Neural cell (in vitro differentiated cells): ENCODE measurements around the gene STKLD1. TPM values are rescaled to one million over a fixed set of nuclear protein-coding genes. Genes with fewer than 3 reads are reported as not detected.

Source experiments
- H2AFZ ChIP-seq: fragments of 200-600, 300-800 bp; sonication (generic), shearing (Covaris generic); 2 replicates; pipeline ENCODE4 v1.6.0; 2014; ENCODE audit warnings: low read depth, mild to moderate bottlenecking, antibody characterized with exemption, low read length, moderate library complexity
- H3F3A ChIP-seq: fragments of 200-600 bp; shearing (Covaris generic); 2 replicates; pipeline ENCODE4 v1.6.1; 2016; ENCODE audit warnings: mild to moderate bottlenecking, moderate library complexity, mixed read lengths, antibody characterized with exemption, low read length; ENCODE audit not compliant: insufficient read depth, poor library complexity, severe bottlenecking
- H3K27ac ChIP-seq: fragments of 200-600, 300-800 bp; sonication (generic), shearing (Covaris generic); 2 replicates; pipeline ENCODE4 v1.5.1; 2014; ENCODE audit warnings: mild to moderate bottlenecking, low read length, moderate library complexity
- H3K27me3 ChIP-seq: fragments of 300-800, 200-600 bp; sonication (generic), shearing (Covaris generic); 2 replicates; pipeline ENCODE4 v1.6.0; 2014; ENCODE audit warnings: mild to moderate bottlenecking, low read depth, low read length, moderate library complexity; ENCODE audit not compliant: insufficient read depth
- H3K36me3 ChIP-seq: fragments of 300-800, 200-600 bp; sonication (generic), shearing (Covaris generic); 2 replicates; pipeline ENCODE4 v1.5.1; 2014; ENCODE audit warnings: mild to moderate bottlenecking, antibody characterized with exemption, low read length, moderate library complexity; ENCODE audit not compliant: insufficient read depth
- H3K4me2 ChIP-seq: fragments of 300-800, 200-600 bp; sonication (generic), shearing (Covaris generic); 2 replicates; pipeline ENCODE4 v1.6.0; 2014; ENCODE audit warnings: mild to moderate bottlenecking, low read length
- H3K4me3 ChIP-seq: fragments of 300-800, 200-600 bp; sonication (generic), shearing (Covaris generic); 2 replicates; pipeline ENCODE4 v1.5.1; 2014; ENCODE audit warnings: mild to moderate bottlenecking, low read length, moderate library complexity
- H3K79me2 ChIP-seq: fragments of 200-600 bp; shearing (Covaris generic); replicated peaks from 2 replicates; pipeline ENCODE4 v1.6.0; 2014; ENCODE audit warnings: mild to moderate bottlenecking, low read length, moderate library complexity; ENCODE audit not compliant: insufficient read depth
- H3K9ac ChIP-seq: fragments of 300-800, 200-600 bp; sonication (generic), shearing (Covaris generic); 2 replicates; pipeline ENCODE4 v1.6.1; 2016; ENCODE audit warnings: mild to moderate bottlenecking, low read length, mixed read lengths
- H3K9me2 ChIP-seq: fragments of 200-600 bp; shearing (Covaris generic); 2 replicates; pipeline ENCODE4 v1.6.1; 2016; ENCODE audit warnings: mild to moderate bottlenecking, low read length, mixed read lengths; ENCODE audit not compliant: insufficient read depth
- H3K9me3 ChIP-seq: fragments of 200-600, 300-800 bp; sonication (generic), shearing (Covaris generic); 2 replicates; pipeline ENCODE4 v1.6.1; 2016; ENCODE audit warnings: mild to moderate bottlenecking, mixed run types, low read length, moderate library complexity, mixed read lengths
- H4K20me1 ChIP-seq: fragments of 200-600 bp; shearing (Covaris generic); 2 replicates; pipeline ENCODE4 v1.6.1; 2016; ENCODE audit warnings: mild to moderate bottlenecking, mixed run types; ENCODE audit not compliant: insufficient read depth
- EP300 ChIP-seq: fragments of 450-650 bp; conservative IDR thresholded peaks from 2 replicates; pipeline ENCODE4 v1.6.1; 2014; ENCODE audit warnings: antibody characterized with exemption, mild to moderate bottlenecking, moderate library complexity; ENCODE audit not compliant: poor library complexity, severe bottlenecking
- EZH2 ChIP-seq: fragments of 200-600, 300-800 bp; shearing (Covaris generic), sonication (generic); IDR thresholded peaks from 2 replicates; pipeline ENCODE4 v1.6.1; 2014; ENCODE audit warnings: antibody characterized with exemption, low read length, borderline replicate concordance, mild to moderate bottlenecking; ENCODE audit not compliant: insufficient read depth, poor library complexity, severe bottlenecking
- MXI1 ChIP-seq: fragments of 450-650 bp; conservative IDR thresholded peaks from 2 replicates; pipeline ENCODE4 v1.6.1; 2014; ENCODE audit warnings: antibody characterized with exemption, mild to moderate bottlenecking; ENCODE audit not compliant: poor library complexity, severe bottlenecking
- POLR2AphosphoS5 ChIP-seq: IDR thresholded peaks from 2 replicates; pipeline ENCODE4 v1.6.1; 2012
- RAD21 ChIP-seq: fragments of 450-650 bp; conservative IDR thresholded peaks from 2 replicates; pipeline ENCODE4 v1.6.1; 2014; ENCODE audit warnings: antibody characterized with exemption, mild to moderate bottlenecking, moderate library complexity
- SMC3 ChIP-seq: fragments of 450-650 bp; conservative IDR thresholded peaks from 2 replicates; pipeline ENCODE4 v1.6.1; 2014; ENCODE audit warnings: antibody characterized with exemption, mild to moderate bottlenecking, moderate library complexity; ENCODE audit not compliant: poor library complexity
- TAF1 ChIP-seq: IDR thresholded peaks from 2 replicates; pipeline ENCODE4 v1.6.1; 2012; ENCODE audit warnings: low read depth
- polyA plus RNA-seq: library from polyadenylated mRNA; depleted of rRNA; stranded (reverse); fragments of >200 nt; gene quantifications from 2 replicates; pipeline ENCODE4 v1.2.3, GENCODE V29; 2014
- TF ChIP-seq, protein P1 (sequence below): fragments of 450-650 bp; IDR thresholded peaks from 2 replicates; pipeline ENCODE4 v1.5.1; 2014; ENCODE audit warnings: antibody characterized with exemption, mild to moderate bottlenecking, moderate library complexity; ENCODE audit not compliant: poor library complexity, severe bottlenecking
- TF ChIP-seq, protein P2 (sequence below): IDR thresholded peaks from 2 replicates; pipeline ENCODE4 v1.6.1; 2012; ENCODE audit warnings: borderline replicate concordance

STKLD1 gene
- polyA plus RNA-seq, 1 donor from 2014 or later = 1.1 TPM

DNA sequence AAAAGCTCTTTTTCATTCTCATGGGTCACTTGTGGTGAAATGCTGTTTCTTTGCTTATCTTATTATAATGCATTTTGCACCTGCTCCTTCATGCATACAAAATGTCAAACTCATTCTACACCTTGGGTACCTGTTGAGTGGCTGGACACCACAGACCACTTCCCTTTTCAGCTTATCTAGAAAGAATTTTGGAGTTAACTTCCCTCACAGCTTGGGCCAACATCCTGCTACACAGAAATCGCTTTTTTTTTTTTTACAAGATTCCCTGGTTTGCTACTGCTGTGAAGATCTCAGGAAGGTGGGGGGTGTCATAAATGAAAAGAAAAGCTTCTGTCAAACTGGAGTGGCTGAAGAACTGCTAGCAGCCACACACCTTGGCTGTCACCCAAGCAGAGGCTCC lies 39.0 kb downstream of the STKLD1 start:
- Histone ChIP-seq H3K27ac (no peak overlapping the region), H2AFZ (no peak overlapping the region), H3K9me3 (no peaks in the 10 kb centered on the region), H3K79me2 (peaks cover 18% of the 10 kb centered on the region), H4K20me1 (no peaks in the 10 kb centered on the region), H3K36me3 (no peaks in the 10 kb centered on the region), H3K4me2 (no peak overlapping the region), H3K27me3 (no peaks in the 10 kb centered on the region), H3F3A (no peaks in the 10 kb centered on the region), H3K9ac (no peak overlapping the region), H3K4me3 (no peak overlapping the region), H3K9me2 (no peaks in the 10 kb centered on the region)
- TF ChIP-seq, protein P1, sequence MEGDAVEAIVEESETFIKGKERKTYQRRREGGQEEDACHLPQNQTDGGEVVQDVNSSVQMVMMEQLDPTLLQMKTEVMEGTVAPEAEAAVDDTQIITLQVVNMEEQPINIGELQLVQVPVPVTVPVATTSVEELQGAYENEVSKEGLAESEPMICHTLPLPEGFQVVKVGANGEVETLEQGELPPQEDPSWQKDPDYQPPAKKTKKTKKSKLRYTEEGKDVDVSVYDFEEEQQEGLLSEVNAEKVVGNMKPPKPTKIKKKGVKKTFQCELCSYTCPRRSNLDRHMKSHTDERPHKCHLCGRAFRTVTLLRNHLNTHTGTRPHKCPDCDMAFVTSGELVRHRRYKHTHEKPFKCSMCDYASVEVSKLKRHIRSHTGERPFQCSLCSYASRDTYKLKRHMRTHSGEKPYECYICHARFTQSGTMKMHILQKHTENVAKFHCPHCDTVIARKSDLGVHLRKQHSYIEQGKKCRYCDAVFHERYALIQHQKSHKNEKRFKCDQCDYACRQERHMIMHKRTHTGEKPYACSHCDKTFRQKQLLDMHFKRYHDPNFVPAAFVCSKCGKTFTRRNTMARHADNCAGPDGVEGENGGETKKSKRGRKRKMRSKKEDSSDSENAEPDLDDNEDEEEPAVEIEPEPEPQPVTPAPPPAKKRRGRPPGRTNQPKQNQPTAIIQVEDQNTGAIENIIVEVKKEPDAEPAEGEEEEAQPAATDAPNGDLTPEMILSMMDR = no peak
- TF ChIP-seq SMC3 (no peak), EP300 (no peak), RAD21 (no peak), POLR2AphosphoS5 (no peak), EZH2 (no peak), MXI1 (no peak), TAF1 (no peak)
- TF ChIP-seq, protein P2, sequence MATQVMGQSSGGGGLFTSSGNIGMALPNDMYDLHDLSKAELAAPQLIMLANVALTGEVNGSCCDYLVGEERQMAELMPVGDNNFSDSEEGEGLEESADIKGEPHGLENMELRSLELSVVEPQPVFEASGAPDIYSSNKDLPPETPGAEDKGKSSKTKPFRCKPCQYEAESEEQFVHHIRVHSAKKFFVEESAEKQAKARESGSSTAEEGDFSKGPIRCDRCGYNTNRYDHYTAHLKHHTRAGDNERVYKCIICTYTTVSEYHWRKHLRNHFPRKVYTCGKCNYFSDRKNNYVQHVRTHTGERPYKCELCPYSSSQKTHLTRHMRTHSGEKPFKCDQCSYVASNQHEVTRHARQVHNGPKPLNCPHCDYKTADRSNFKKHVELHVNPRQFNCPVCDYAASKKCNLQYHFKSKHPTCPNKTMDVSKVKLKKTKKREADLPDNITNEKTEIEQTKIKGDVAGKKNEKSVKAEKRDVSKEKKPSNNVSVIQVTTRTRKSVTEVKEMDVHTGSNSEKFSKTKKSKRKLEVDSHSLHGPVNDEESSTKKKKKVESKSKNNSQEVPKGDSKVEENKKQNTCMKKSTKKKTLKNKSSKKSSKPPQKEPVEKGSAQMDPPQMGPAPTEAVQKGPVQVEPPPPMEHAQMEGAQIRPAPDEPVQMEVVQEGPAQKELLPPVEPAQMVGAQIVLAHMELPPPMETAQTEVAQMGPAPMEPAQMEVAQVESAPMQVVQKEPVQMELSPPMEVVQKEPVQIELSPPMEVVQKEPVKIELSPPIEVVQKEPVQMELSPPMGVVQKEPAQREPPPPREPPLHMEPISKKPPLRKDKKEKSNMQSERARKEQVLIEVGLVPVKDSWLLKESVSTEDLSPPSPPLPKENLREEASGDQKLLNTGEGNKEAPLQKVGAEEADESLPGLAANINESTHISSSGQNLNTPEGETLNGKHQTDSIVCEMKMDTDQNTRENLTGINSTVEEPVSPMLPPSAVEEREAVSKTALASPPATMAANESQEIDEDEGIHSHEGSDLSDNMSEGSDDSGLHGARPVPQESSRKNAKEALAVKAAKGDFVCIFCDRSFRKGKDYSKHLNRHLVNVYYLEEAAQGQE = no peak

DNA sequence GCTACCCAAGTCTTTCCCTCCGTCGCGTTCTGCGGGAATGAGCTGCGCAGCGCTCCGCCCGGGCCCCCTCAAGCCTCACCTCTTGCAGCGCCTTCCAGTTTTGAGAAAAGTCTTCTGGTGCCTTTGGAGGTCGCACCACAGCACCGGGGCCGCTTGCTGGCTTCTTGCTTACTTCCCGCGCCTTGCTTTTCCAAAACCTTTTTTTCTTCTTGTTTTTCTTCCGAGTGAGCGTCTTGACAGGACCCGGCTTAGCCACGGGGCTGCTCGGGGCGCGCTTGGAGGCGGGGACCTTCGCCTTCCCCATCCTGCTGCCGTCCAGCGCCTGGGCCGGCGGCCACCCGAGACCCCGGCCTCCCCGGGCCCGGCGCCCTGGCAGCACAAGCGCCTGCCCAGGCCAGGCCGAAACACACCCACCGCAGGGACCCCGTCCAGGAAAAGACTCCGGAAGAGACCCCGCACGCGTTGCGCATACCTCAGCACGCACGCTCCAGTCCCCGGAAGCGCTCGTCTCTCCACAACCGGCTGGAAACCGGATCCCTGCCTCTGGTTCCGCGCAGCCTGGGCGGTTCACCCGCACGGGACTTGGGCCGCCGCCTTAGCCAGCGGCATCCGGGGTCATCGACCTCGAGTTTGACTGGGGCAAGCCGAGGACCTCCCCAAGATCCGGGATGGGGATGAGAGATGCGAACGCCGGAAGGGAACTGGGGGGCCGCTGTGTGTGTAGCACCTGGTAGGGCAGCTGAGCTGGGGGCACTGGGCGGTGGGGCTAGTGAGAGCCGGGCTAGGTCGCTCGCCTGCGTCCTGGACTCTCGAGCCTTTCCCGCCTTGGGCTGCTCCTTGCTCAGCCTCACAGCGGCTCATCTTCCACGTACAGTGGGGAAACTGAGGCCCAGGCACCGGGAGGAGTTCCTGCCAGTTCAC lies 41.6 kb downstream of the STKLD1 start, which contains the start of gene REXO4:
TSS of gene REXO4 (minus strand) at position 470 of the 921 bp plus-strand sequence. CDS start at position 304, 166 bp downstream.
- peak within 1 kb of the TSS; percentile 80 for H3K4me3 ChIP-seq
- no peaks in the 10 kb centered on the region for H3K9me3 ChIP-seq
- H4K20me1 ChIP-seq = no peaks in the 10 kb centered on the region
- peak; percentile 55 for TF ChIP-seq POLR2AphosphoS5
- TF ChIP-seq EZH2 = no peak
- peak; percentile 63 for TF ChIP-seq SMC3
- TF ChIP-seq MXI1 = peak; percentile 100
- TF ChIP-seq, protein P1 = peak; percentile 27
- TF ChIP-seq RAD21 = no peak
- peak; percentile 54 for TF ChIP-seq EP300
- TF ChIP-seq TAF1 = no peak
- TF ChIP-seq, protein P2 = peak; percentile 76
- peak within 1 kb of the TSS; percentile 85 for H3K9ac ChIP-seq
- peak within 1 kb of the TSS; percentile 77 for H2AFZ ChIP-seq
- H3K27me3 ChIP-seq = no peaks in the 10 kb centered on the region
- H3K27ac ChIP-seq = peak within 1 kb of the TSS; percentile 83
- H3F3A ChIP-seq = no peaks in the 10 kb centered on the region
- no peaks in the 10 kb centered on the region for H3K9me2 ChIP-seq
- H3K36me3 ChIP-seq = no peaks in the 10 kb centered on the region
- peak within 1 kb of the TSS; percentile 84 for H3K4me2 ChIP-seq
- H3K79me2 ChIP-seq = peaks cover 18% of the 10 kb centered on the region
